Activated B cell treated with CpG ODN at 0.5 μM for 24 hours (primary cell): ENCODE measurements around the gene CASP4. TPM values are rescaled to one million over a fixed set of nuclear protein-coding genes. Genes with fewer than 3 reads are reported as not detected.
"Not testable (repeated sequence)": the region's sequence is repeated elsewhere in the genome, so short reads cannot be mapped to it uniquely, and the experiment has no call there.

Experiments used
- ATAC-seq: fragments of 200-7000 bp; cut with Tn5 transposase; one replicate; pipeline ENCODE4 v1.10.0; 2021; ENCODE audit warnings: low read depth, mild to moderate bottlenecking, moderate library complexity
- CTCF ChIA-PET: fragments of 350-600 bp; sonication (Branson Sonifier 250); formaldehyde crosslinking; loops from one replicate; lab custom pipeline; 2021; ENCODE audit warnings: antibody characterized with exemption; lab: Charles Lee
- POLR2A ChIA-PET: fragments of 350-600 bp; sonication (Branson Sonifier 250); formaldehyde crosslinking; loops from one replicate; lab custom pipeline; 2021; ENCODE audit warnings: antibody characterized with exemption; lab: Charles Lee
- DNase-seq: peaks from one replicate; pipeline ENCODE4 v3.0.0; 2022
- H3K27ac Mint-ChIP-seq: one replicate; pipeline ENCODE4 v1.8.0; 2020; ENCODE audit warnings: mixed read lengths
- H3K27me3 Mint-ChIP-seq: one replicate; pipeline ENCODE4 v1.8.0; 2021; ENCODE audit warnings: mixed read lengths
- H3K36me3 Mint-ChIP-seq: one replicate; pipeline ENCODE4 v1.8.0; 2021; ENCODE audit warnings: low read depth, mixed read lengths
- H3K4me1 Mint-ChIP-seq: one replicate; pipeline ENCODE4 v1.8.0; 2021; ENCODE audit warnings: mixed read lengths
- H3K4me3 Mint-ChIP-seq: one replicate; pipeline ENCODE4 v1.8.0; 2020; ENCODE audit warnings: mild to moderate bottlenecking, mixed read lengths
- H3K9me3 Mint-ChIP-seq: one replicate; pipeline ENCODE4 v1.8.0; 2020; ENCODE audit warnings: mixed read lengths
- intact Hi-C: fragments of 100-400 bp; cut with micrococcal nuclease; formaldehyde crosslinking; loops from one replicate; pipeline ENCODE4 v1.15.1; 2024
- total RNA-seq: library from RNA; stranded (reverse); gene quantifications from 2 replicates; pipeline ENCODE4 v1.2.3, GENCODE V29; 2022
- TF ChIP-seq, protein P1 (sequence below): fragments of 200-600 bp; IDR thresholded peaks from one replicate; pipeline ENCODE4 v1.8.0; 2022; ENCODE audit warnings: antibody characterized with exemption, mild to moderate bottlenecking

Gene CASP4
- total RNA-seq, 1 donor from 2014 or later = 88.7 TPM

DNA sequence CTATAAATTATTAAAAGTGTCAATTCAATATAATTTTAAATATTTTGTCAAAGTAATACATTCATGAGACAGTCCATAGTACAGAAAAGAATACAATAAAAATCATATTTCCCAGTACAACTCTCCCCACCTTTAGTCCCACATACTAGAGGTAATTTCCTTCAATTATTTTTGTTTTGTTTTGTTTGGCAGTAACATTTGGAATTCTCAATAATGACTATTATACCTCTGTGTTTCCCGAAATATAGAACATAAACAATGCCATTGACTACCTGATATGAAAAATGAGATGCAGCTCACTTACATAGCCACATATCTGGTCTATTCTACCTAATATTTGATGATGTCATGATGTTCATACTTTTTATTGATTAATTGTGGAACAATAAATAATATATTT lies 24.4 kb upstream of the CASP4 start:
- Mint-ChIP-seq H3K27me3 (no peaks in the 10 kb centered on the region), H3K27ac (no peak overlapping the region), H3K4me1 (no peaks in the 10 kb centered on the region), H3K36me3 (no peaks in the 10 kb centered on the region), H3K9me3 (peaks cover 2% of the 10 kb centered on the region), H3K4me3 (no peak overlapping the region)
- POLR2A ChIA-PET = no interaction called here
- TF ChIP-seq, protein P1, sequence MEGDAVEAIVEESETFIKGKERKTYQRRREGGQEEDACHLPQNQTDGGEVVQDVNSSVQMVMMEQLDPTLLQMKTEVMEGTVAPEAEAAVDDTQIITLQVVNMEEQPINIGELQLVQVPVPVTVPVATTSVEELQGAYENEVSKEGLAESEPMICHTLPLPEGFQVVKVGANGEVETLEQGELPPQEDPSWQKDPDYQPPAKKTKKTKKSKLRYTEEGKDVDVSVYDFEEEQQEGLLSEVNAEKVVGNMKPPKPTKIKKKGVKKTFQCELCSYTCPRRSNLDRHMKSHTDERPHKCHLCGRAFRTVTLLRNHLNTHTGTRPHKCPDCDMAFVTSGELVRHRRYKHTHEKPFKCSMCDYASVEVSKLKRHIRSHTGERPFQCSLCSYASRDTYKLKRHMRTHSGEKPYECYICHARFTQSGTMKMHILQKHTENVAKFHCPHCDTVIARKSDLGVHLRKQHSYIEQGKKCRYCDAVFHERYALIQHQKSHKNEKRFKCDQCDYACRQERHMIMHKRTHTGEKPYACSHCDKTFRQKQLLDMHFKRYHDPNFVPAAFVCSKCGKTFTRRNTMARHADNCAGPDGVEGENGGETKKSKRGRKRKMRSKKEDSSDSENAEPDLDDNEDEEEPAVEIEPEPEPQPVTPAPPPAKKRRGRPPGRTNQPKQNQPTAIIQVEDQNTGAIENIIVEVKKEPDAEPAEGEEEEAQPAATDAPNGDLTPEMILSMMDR = no peak
- intact Hi-C loops = no loop called here
- ATAC-seq (no peak), DNase-seq (no peak)
- CTCF ChIA-PET = no interaction called here

DNA sequence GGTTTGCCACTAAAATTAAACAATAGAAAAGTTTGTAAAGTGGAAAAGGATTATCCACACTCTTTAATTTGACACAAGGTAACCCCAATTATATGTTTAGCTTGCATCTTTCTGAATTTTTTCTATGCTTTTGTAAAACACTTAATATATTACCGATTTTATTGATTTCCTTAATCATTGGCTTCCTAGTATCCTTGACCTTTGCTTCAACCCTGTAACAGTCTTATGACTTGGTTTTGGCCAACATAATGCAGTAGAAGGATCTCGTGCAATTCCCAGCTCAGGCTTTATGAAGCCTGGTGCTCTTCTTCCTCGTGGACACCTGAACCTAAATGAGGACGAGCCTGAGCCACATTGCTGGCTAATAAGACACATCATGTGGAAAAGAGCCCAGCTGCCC lies 23.6 kb upstream of the CASP4 start:
- no peak for ATAC-seq
- TF ChIP-seq, protein P1 = no peak
- DNase-seq = no peak
- no peaks in the 10 kb centered on the region for H3K36me3 Mint-ChIP-seq
- ChIA-PET CTCF (no interaction called here), POLR2A (no interaction called here)
- no peak overlapping the region for H3K4me3 Mint-ChIP-seq
- intact Hi-C loops = no loop called here
- H3K4me1 Mint-ChIP-seq = no peaks in the 10 kb centered on the region
- H3K27ac Mint-ChIP-seq = no peak overlapping the region
- H3K27me3 Mint-ChIP-seq = no peaks in the 10 kb centered on the region
- H3K9me3 Mint-ChIP-seq = peaks cover 2% of the 10 kb centered on the region

DNA sequence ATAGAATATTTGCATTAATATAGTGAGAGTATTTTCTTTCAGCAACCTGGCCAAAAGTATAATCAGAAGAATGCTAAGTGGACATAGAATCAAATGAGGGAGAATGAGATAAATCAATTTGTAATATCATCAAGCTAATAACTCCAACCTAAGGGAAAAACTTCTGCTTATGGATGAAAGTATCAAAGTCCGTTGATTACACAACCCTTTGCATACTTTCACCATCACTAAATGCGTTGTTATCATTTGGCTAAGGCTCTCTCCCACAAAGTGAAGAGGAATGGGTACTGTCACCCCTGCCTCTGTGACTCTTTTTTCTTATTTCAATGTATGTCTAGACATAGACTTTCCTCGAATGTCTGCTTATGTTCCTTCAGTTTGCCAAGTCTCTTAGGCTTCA lies 16.4 kb upstream of the CASP4 start:
- DNase-seq (no peak), ATAC-seq (no peak)
- no peak overlapping the region for H3K27ac Mint-ChIP-seq
- TF ChIP-seq, protein P1 = no peak
- POLR2A ChIA-PET = no interaction called here
- no peaks in the 10 kb centered on the region for H3K27me3 Mint-ChIP-seq
- H3K4me3 Mint-ChIP-seq = no peak overlapping the region
- no peaks in the 10 kb centered on the region for H3K36me3 Mint-ChIP-seq
- CTCF ChIA-PET = no interaction called here
- H3K4me1 Mint-ChIP-seq = no peaks in the 10 kb centered on the region
- intact Hi-C loops = no loop called here
- peaks cover 2% of the 10 kb centered on the region for H3K9me3 Mint-ChIP-seq

DNA sequence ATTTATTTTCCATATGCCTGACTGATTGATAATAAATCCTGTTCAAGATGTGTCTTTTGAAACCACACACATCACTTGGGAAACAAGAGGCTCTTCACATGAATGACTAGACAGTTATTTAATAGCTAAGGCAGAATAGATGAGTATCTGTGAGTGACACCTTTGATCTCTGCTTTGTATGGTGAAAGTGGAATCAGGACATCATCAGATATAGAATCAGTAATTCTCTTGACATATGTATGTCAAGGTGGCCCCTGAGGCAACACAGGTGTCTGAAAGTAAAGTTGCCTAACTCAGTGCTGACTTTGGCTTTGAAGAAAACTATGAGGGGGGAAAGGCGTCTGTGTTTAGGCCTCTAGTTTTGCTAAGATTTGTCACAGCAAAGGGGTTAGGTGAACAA lies 11.5 kb upstream of the CASP4 start:
- Mint-ChIP-seq H3K27ac (no peak overlapping the region), H3K27me3 (no peaks in the 10 kb centered on the region), H3K4me3 (no peak overlapping the region), H3K9me3 (no peaks in the 10 kb centered on the region), H3K36me3 (no peaks in the 10 kb centered on the region), H3K4me1 (no peaks in the 10 kb centered on the region)
- DNase-seq (no peak), ATAC-seq (no peak)
- intact Hi-C loops = no loop called here
- POLR2A ChIA-PET = no interaction called here
- TF ChIP-seq, protein P1 = no peak
- CTCF ChIA-PET = no interaction called here

DNA sequence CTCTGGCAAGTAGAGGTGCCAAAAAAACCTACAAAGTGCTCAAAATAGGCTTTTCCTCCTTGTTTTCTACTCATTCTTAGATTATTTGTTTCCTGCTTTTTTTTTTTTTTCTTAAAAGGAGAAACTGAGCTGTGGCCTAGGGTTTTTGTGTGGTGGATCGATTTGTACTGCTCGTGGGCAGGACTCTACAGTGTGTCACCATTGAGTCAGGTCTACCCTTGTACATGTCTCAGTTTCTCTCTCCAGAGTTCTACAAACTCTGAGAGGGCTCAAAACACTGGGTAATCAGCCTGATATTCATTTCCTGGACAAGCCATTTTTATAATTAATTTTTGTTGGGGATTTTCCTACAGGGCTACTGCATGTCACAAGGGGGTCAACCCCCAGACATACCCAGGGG lies 5.2 kb upstream of the CASP4 start:
- H3K27ac Mint-ChIP-seq = no peak overlapping the region
- ATAC-seq (no peak), DNase-seq (no peak)
- ChIA-PET CTCF (no interaction called here), POLR2A (no interaction called here)
- intact Hi-C loops = no loop called here
- peaks cover 15% of the 10 kb centered on the region for H3K9me3 Mint-ChIP-seq
- no peaks in the 10 kb centered on the region for H3K36me3 Mint-ChIP-seq
- no peak overlapping the region for H3K4me3 Mint-ChIP-seq
- peaks cover 3% of the 10 kb centered on the region for H3K4me1 Mint-ChIP-seq
- TF ChIP-seq, protein P1 = no peak
- H3K27me3 Mint-ChIP-seq = no peaks in the 10 kb centered on the region

DNA sequence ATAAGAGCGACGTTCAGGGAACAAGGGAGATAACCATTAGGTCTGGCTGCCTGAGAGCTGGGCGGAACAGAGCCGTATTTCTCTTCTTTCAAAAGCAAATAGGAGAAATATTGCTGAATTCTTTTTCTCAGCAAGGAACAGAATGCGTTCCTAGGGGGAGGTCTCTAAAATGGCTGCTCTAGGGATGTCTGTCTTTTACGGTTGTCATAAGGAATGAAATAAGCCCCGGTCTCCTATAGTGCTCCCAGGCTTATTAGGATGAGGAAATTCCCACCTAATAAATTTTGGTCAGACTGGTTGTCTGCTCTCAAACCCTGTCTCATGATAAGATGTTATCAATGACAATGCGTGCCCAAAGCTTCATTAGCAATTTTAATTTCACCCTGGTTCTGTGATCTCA lies 4.5 kb upstream of the CASP4 start:
- H3K9me3 Mint-ChIP-seq = peaks cover 15% of the 10 kb centered on the region
- H3K27ac Mint-ChIP-seq, CTCF ChIA-PET, H3K4me3 Mint-ChIP-seq, H3K27me3 Mint-ChIP-seq, POLR2A ChIA-PET, H3K36me3 Mint-ChIP-seq, DNase-seq, H3K4me1 Mint-ChIP-seq, intact Hi-C loops, ATAC-seq: not testable (repeated sequence)
